A204.1 (cell line): ENCODE data around the gene ETF1.
"Not testable (repeated sequence)": the region's sequence is repeated elsewhere in the genome, so short reads cannot be mapped to it uniquely, and the experiment has no call there.

Experiments used
- FAIRE-seq: peaks from 2 replicates; lab custom pipeline; 2012; peaks lifted over from hg19 to GRCh38; lab: Jason Lieb, UNC

ETF1 gene

GRCh38 chr5:138528744-138529469 is 14.1 kb downstream of the ETF1 start:
- no peak for FAIRE-seq

- no peak for FAIRE-seq
These were observed 14.8 kb downstream of the ETF1 start for GRCh38 chr5:138528208-138528607.

- FAIRE-seq = no peak
These were observed 15.9 kb downstream of the ETF1 start for GRCh38 chr5:138527170-138527569.

- no peak for FAIRE-seq
These were observed 19.6 kb downstream of the ETF1 start for GRCh38 chr5:138523406-138523805.

GRCh38 chr5:138520971-138521370 is 22.1 kb downstream of the ETF1 start:
- FAIRE-seq = no peak

- no peak for FAIRE-seq
These were observed 25.6 kb downstream of the ETF1 start for GRCh38 chr5:138517437-138517836.

GRCh38 chr5:138515556-138516245 is 27.3 kb downstream of the ETF1 start:
- no peak for FAIRE-seq

- FAIRE-seq = no peak
These were observed 29.0 kb downstream of the ETF1 start for GRCh38 chr5:138514021-138514420.

GRCh38 chr5:138508958-138509357 is 34.1 kb downstream of the ETF1 start:
- no peak for FAIRE-seq

GRCh38 chr5:138507485-138507884 is 35.6 kb downstream of the ETF1 start:
- FAIRE-seq = not testable (repeated sequence)

GRCh38 chr5:138506370-138507306 is 36.4 kb downstream of the ETF1 start:
- no peak for FAIRE-seq

GRCh38 chr5:138504799-138505198 is 38.2 kb downstream of the ETF1 start:
- no peak for FAIRE-seq

GRCh38 chr5:138503487-138504270 is 39.4 kb downstream of the ETF1 start:
- no peak for FAIRE-seq

GRCh38 chr5:138502521-138502920 is 40.5 kb downstream of the ETF1 start:
- no peak for FAIRE-seq

- FAIRE-seq = no peak
These were observed 40.9 kb downstream of the ETF1 start for GRCh38 chr5:138502121-138502520.

- FAIRE-seq = no peak
These were observed 44.7 kb downstream of the ETF1 start for GRCh38 chr5:138498376-138498775.

GRCh38 chr5:138495351-138495750 is 47.7 kb downstream of the ETF1 start:
- no peak for FAIRE-seq

- no peak for FAIRE-seq
These were observed 50.4 kb downstream of the ETF1 start for GRCh38 chr5:138492560-138493045.

- FAIRE-seq = no peak
These were observed 51.1 kb downstream of the ETF1 start for GRCh38 chr5:138491669-138492559.

- FAIRE-seq = no peak
These were observed 51.8 kb downstream of the ETF1 start for GRCh38 chr5:138491284-138491648.
